Measurements from ENCODE around the gene GPS1.

DNA sequence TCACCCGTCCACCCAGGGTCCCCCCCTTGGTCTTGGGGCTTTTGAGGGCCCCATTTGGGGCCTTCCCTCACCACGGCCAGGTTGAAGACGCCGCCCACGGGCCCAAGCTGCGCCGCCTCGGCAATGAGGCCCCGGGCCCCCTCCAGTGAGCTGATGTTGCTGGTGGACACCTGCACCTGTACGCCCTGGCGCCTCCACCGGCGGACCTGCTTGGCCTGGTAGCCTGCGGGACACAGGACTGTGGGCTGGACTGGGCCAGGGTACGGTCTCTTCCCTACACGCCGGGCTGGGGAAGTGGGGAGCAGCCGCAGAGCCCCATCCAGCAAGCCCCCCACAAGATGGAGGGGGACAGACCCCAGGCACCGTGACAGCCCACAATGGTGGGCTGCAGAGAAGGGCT lies 30.8 kb downstream of the GPS1 start:
- TF ChIP-seq CTCF (IDR thresholded peaks at IDR 0.05; ENCODE audit: poor library complexity) (no peak), EZH2 (IDR thresholded peaks at IDR 0.05; ENCODE audit: borderline replicate concordance) (no peak), EZH2phosphoT487 (IDR thresholded peaks at IDR 0.05; ENCODE audit: low read depth, severe bottlenecking, unreplicated experiment) (no peak)
